HG03432 (cell line): ENCODE measurements around the gene PGA3.
A peak's percentile ranks its signal among the peaks of the same experiment; 100 is the strongest.
"Not testable (repeated sequence)": the region's sequence is repeated elsewhere in the genome, so short reads cannot be mapped to it uniquely, and the experiment has no call there.

Source experiments
- ATAC-seq: cut with Tn5 transposase; IDR thresholded peaks from one replicate; pipeline ENCODE4 v1.9.1; 2021; ENCODE audit warnings: mild to moderate bottlenecking, moderate library complexity; ENCODE audit not compliant: unreplicated experiment

PGA3 gene

GRCh38 chr11:61170566-61170965, 32.7 kb upstream of the PGA3 start:
- no peak for ATAC-seq

- no peak for ATAC-seq
Observed at GRCh38 chr11:61171907-61172306, 31.4 kb upstream of the PGA3 start.

- no peak for ATAC-seq
Observed at GRCh38 chr11:61172356-61172755, 31.0 kb upstream of the PGA3 start.

- no peak for ATAC-seq
Observed at GRCh38 chr11:61172888-61173287, 30.4 kb upstream of the PGA3 start.

GRCh38 chr11:61173456-61173855, 29.9 kb upstream of the PGA3 start:
- ATAC-seq: no peak

GRCh38 chr11:61174273-61174672, 29.0 kb upstream of the PGA3 start:
- ATAC-seq: no peak

GRCh38 chr11:61174949-61175348, 28.4 kb upstream of the PGA3 start:
- no peak for ATAC-seq

- ATAC-seq: no peak
Observed at GRCh38 chr11:61176446-61176845, 26.9 kb upstream of the PGA3 start.

GRCh38 chr11:61180205-61180604, 23.1 kb upstream of the PGA3 start:
- not testable (repeated sequence) for ATAC-seq

GRCh38 chr11:61181489-61181888, 21.8 kb upstream of the PGA3 start:
- no peak for ATAC-seq

- no peak for ATAC-seq
Observed at GRCh38 chr11:61183645-61184044, 19.7 kb upstream of the PGA3 start.

- no peak for ATAC-seq
Observed at GRCh38 chr11:61186504-61186903, 16.8 kb upstream of the PGA3 start.

GRCh38 chr11:61187505-61188130, 15.7 kb upstream of the PGA3 start:
- ATAC-seq: peak; percentile 59

GRCh38 chr11:61189933-61190332, 13.4 kb upstream of the PGA3 start:
- no peak for ATAC-seq

GRCh38 chr11:61193596-61193995, 9.7 kb upstream of the PGA3 start:
- ATAC-seq: no peak

- ATAC-seq: no peak
Observed at GRCh38 chr11:61194169-61194671, 9.1 kb upstream of the PGA3 start.

- ATAC-seq: no peak
Observed at GRCh38 chr11:61194981-61195695, 8.2 kb upstream of the PGA3 start.

- ATAC-seq: no peak
Observed at GRCh38 chr11:61195719-61196118, 7.6 kb upstream of the PGA3 start.

GRCh38 chr11:61198361-61198760, 5.0 kb upstream of the PGA3 start:
- no peak for ATAC-seq

GRCh38 chr11:61198948-61199523, 4.3 kb upstream of the PGA3 start:
- ATAC-seq: no peak

GRCh38 chr11:61201476-61201875, 1.8 kb upstream of the PGA3 start:
- no peak for ATAC-seq

- ATAC-seq: not testable (repeated sequence)
Observed at GRCh38 chr11:61203873-61204272, 558 bp downstream of the PGA3 start.
